IMR-90 (cell line): ENCODE data around the gene PLXNB3. TPM values are rescaled to one million over a fixed set of nuclear protein-coding genes. Genes with fewer than 3 reads are reported as not detected.

Experiments
- ATAC-seq: fragments of 200-7000 bp; cut with Tn5 transposase; 2 replicates; pipeline ENCODE4 v1.9.1; 2020; ENCODE audit warnings: low read depth, mild to moderate bottlenecking, moderate library complexity
- BruUV-seq: library from RNA; stranded (reverse); fragments of 400-500 nt; replicated peaks from 2 replicates; lab custom pipeline; 2021; lab: Mats Ljungman, UMichigan
- CTCF ChIA-PET: fragments of 300-600 bp; formaldehyde crosslinking; extraction: SDS; loops from one replicate; lab custom pipeline; 2021; ENCODE audit warnings: antibody characterized with exemption; lab: Yijun Ruan, JAX
- POLR2A ChIA-PET: fragments of 300-600 bp; sonication (Branson Sonifier 250); formaldehyde crosslinking; loops from one replicate; lab custom pipeline; 2022; ENCODE audit warnings: antibody characterized with exemption; ENCODE audit not compliant: unreplicated experiment; lab: Charles Lee
- DNase-seq: peaks from one replicate; pipeline ENCODE4 v3.0.0; 2013
- H2AFZ ChIP-seq: replicated peaks from 2 replicates; pipeline ENCODE3; 2013; ENCODE audit warnings: low read length, mild to moderate bottlenecking; ENCODE audit not compliant: poor library complexity
- H2AK5ac ChIP-seq: 2 replicates; pipeline ENCODE4 v1.6.1; 2013; ENCODE audit warnings: low read depth, low read length, inconsistent platforms
- H2AK9ac ChIP-seq: replicated peaks from 2 replicates; pipeline ENCODE3; 2013; ENCODE audit warnings: mild to moderate bottlenecking, low read depth, low read length, moderate library complexity; ENCODE audit not compliant: poor library complexity
- H2BK120ac ChIP-seq: 2 replicates; pipeline ENCODE4 v1.6.1; 2013; ENCODE audit warnings: low read depth, low read length, inconsistent platforms
- H2BK15ac ChIP-seq: 3 replicates; pipeline ENCODE4 v1.6.1; 2013; ENCODE audit warnings: low read depth, low read length, inconsistent platforms
- H2BK20ac ChIP-seq: 2 replicates; pipeline ENCODE4 v1.6.1; 2013; ENCODE audit warnings: low read depth, mild to moderate bottlenecking, inconsistent platforms, low read length, moderate library complexity
- H2BK5ac ChIP-seq: 2 replicates; pipeline ENCODE4 v1.6.1; 2013; ENCODE audit warnings: mild to moderate bottlenecking, low read depth, low read length, inconsistent platforms; ENCODE audit not compliant: poor library complexity, severe bottlenecking
- H3K14ac ChIP-seq: replicated peaks from 2 replicates; pipeline ENCODE4 v1.6.1; 2013; ENCODE audit warnings: low read depth, low read length, inconsistent platforms
- H3K18ac ChIP-seq: 2 replicates; pipeline ENCODE4 v1.6.1; 2013; ENCODE audit warnings: low read depth, low read length, control low read depth
- H3K23ac ChIP-seq: 2 replicates; pipeline ENCODE4 v1.6.1; 2013; ENCODE audit warnings: low read depth, low read length, inconsistent platforms
- H3K27ac ChIP-seq: 2 replicates; pipeline ENCODE4 v1.5.1; 2013; ENCODE audit warnings: mild to moderate bottlenecking, control low read depth, low read length; ENCODE audit not compliant: insufficient read depth
- H3K27me3 ChIP-seq: 2 replicates; pipeline ENCODE4 v1.6.1; 2013; ENCODE audit warnings: low read length; ENCODE audit not compliant: control insufficient read depth, insufficient read depth
- H3K36me3 ChIP-seq: 2 replicates; pipeline ENCODE4 v1.6.1; 2013; ENCODE audit warnings: low read length, mixed read lengths; ENCODE audit not compliant: control insufficient read depth, insufficient read depth
- H3K4ac ChIP-seq: 2 replicates; pipeline ENCODE4 v1.6.1; 2013; ENCODE audit warnings: low read depth, low read length, inconsistent platforms
- H3K4me1 ChIP-seq: 2 replicates; pipeline ENCODE4 v1.6.1; 2013; ENCODE audit warnings: low read length, mixed read lengths; ENCODE audit not compliant: control insufficient read depth, insufficient read depth
- H3K4me2 ChIP-seq: 2 replicates; pipeline ENCODE4 v1.6.1; 2013; ENCODE audit warnings: low read depth, mild to moderate bottlenecking, control low read depth, low read length, moderate library complexity
- H3K4me3 ChIP-seq: 2 replicates; pipeline ENCODE4 v1.5.1; 2013; ENCODE audit warnings: low read depth, mild to moderate bottlenecking, control low read depth, low read length, moderate library complexity; ENCODE audit not compliant: insufficient read depth
- H3K56ac ChIP-seq: 2 replicates; pipeline ENCODE4 v1.6.1; 2013; ENCODE audit warnings: low read length, inconsistent platforms; ENCODE audit not compliant: insufficient read depth; ENCODE audit errors: extremely low read depth
- H3K79me1 ChIP-seq, 2 experiments: 2 replicates each; pipeline ENCODE4 v1.6.1; 2013; ENCODE audit warnings: low read length in 2 of 2, inconsistent platforms in 1 of 2, low read depth in 1 of 2
- H3K9ac ChIP-seq: 2 replicates; pipeline ENCODE4 v1.6.1; 2013; ENCODE audit warnings: low read depth, low read length, control low read depth
- H3K9me1 ChIP-seq: 2 replicates; pipeline ENCODE4 v1.6.1; 2013; ENCODE audit warnings: low read length, inconsistent platforms; ENCODE audit not compliant: insufficient read depth
- H3K9me3 ChIP-seq: 2 replicates; pipeline ENCODE4 v1.6.1; 2013; ENCODE audit warnings: low read length; ENCODE audit not compliant: control insufficient read depth, insufficient read depth
- H4K20me1 ChIP-seq: 2 replicates; pipeline ENCODE4 v1.6.1; 2013; ENCODE audit warnings: low read length, inconsistent platforms; ENCODE audit not compliant: insufficient read depth
- H4K5ac ChIP-seq: 2 replicates; pipeline ENCODE4 v1.6.1; 2013; ENCODE audit warnings: mild to moderate bottlenecking, low read depth, low read length, control low read depth
- H4K8ac ChIP-seq, 2 experiments: 2 replicates each; pipeline ENCODE4 v1.6.1; 2013; ENCODE audit warnings: low read depth in 2 of 2, low read length in 2 of 2, control low read depth in 1 of 2, inconsistent platforms in 1 of 2
- H4K91ac ChIP-seq: 2 replicates; pipeline ENCODE4 v1.6.1; 2013; ENCODE audit warnings: low read depth, low read length, inconsistent platforms; ENCODE audit not compliant: insufficient read depth
- BHLHE40 ChIP-seq: fragments of 150-350 bp; IDR thresholded peaks from 2 replicates; pipeline ENCODE4 v1.6.1; 2016; ENCODE audit warnings: mild to moderate bottlenecking, low read depth, low read length
- WGBS, 2 experiments: methylation state at CpG; one replicate each; pipeline versions ENCODE4 v1.1.5 to v1.1.7; 2013; ENCODE audit warnings: missing lambda C conversion rate in 2 of 2; ENCODE audit not compliant: insufficient read length in 1 of 2; ENCODE audit errors: extremely low coverage in 2 of 2; 5-methylcytosine and 5-hydroxymethylcytosine counted together
- dilution Hi-C: fragments of 300-500 bp; cut with HindIII; formaldehyde crosslinking; loops from one replicate; pipeline ENCODE4 v1.14.3; 2018; ENCODE audit warnings: low sequenced_read_pairs; ENCODE audit not compliant: unreplicated experiment
- in situ Hi-C: fragments of 300-500 bp; cut with MboI; formaldehyde crosslinking; loops from 3 replicates; pipeline ENCODE4 v1.14.3; 2019; ENCODE audit warnings: low sequenced_read_pairs, inconsistent platforms, mixed read lengths
- intact Hi-C: fragments of 100-400 bp; cut with micrococcal nuclease; formaldehyde crosslinking; loops from 2 replicates; pipeline ENCODE4 v1.10.0; 2022
- polyA plus RNA-seq, 3 experiments: library from polyadenylated mRNA; depleted of rRNA; stranded (reverse); fragments of >200 nt; gene quantifications; 2 replicates each; pipeline ENCODE4 v1.2.3, GENCODE V29; 2012; ENCODE audit warnings: low replicate concordance in 1 of 3
- total RNA-seq: library from RNA; depleted of rRNA; stranded (reverse); fragments of >200 nt; gene quantifications from 2 replicates; pipeline ENCODE4 v1.2.3, GENCODE V29; 2012

The PLXNB3 gene
- total and polyA plus RNA-seq, 2 of the 4 experiments (the other 2 are of a cell fraction) = 0.36 to 22.3 TPM

DNA sequence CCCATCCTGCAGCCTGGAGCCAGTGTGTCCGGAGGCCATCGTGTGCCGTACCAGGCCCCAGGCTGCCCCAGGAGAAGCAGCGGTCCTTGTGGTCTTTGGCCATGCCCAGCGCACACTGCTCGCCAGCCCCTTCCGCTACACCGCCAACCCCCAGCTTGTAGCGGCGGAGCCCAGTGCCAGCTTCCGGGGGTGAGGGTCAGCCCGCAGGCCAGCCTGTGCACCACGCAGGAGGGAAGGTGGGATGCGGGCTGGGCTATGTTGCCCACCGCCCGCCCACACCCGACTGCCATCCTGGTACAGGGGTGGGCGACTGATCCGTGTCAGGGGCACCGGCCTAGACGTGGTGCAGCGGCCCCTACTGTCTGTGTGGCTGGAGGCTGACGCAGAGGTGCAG lies 9.2 kb downstream of the PLXNB3 start:
- intact Hi-C loops = no loop called here
- 94% methylated on average over 11 of the region's 23 CpGs; no CpG with 5 or more reads in 1 of the 2 experiments for WGBS, 2 experiments
- no peak overlapping the region for H4K91ac ChIP-seq

More for the DNA sequence above, 9.2 kb downstream of the PLXNB3 start:
- no peak overlapping the region for H2AK5ac ChIP-seq
- H3K4me3 ChIP-seq = no peak overlapping the region
- no peaks in the 10 kb centered on the region for H3K4me1 ChIP-seq
- H2AFZ ChIP-seq = no peak overlapping the region
- no peak overlapping the region for H2BK20ac ChIP-seq
- no peak for ATAC-seq
- H3K36me3 ChIP-seq = peaks cover 4% of the 10 kb centered on the region; the same call in 1 of the 2 replicates
- H3K14ac ChIP-seq = no peak overlapping the region
- H3K4ac ChIP-seq = no peak overlapping the region
- H4K20me1 ChIP-seq = no peaks in the 10 kb centered on the region
- ChIA-PET CTCF (no interaction called here), POLR2A (no interaction called here)
- H3K9ac ChIP-seq = no peak overlapping the region
- no peaks in the 10 kb centered on the region; the same call in 1 of the 2 replicates for H3K9me3 ChIP-seq
- no peak overlapping the region for H3K27ac ChIP-seq
- no peak overlapping the region for H2AK9ac ChIP-seq
- no peak overlapping the region for H3K23ac ChIP-seq
- no peaks in the 10 kb centered on the region for H3K9me1 ChIP-seq
- no peak overlapping the region for H2BK120ac ChIP-seq
- DNase-seq = no peak
- H3K56ac ChIP-seq = no peak overlapping the region
- no peak overlapping the region for H4K8ac ChIP-seq
- H4K5ac ChIP-seq = no peak overlapping the region
- no TSS peak for BruUV-seq
- H2BK15ac ChIP-seq = no peak overlapping the region
- dilution Hi-C loops = no loop called here
- H3K27me3 ChIP-seq = no peaks in the 10 kb centered on the region
- H3K79me1 ChIP-seq = no peaks in the 10 kb centered on the region
- no peak overlapping the region for H2BK5ac ChIP-seq
- no peak overlapping the region for H3K4me2 ChIP-seq
- in situ Hi-C loops = no loop called here
- no peak for TF ChIP-seq BHLHE40
- no peak overlapping the region for H3K18ac ChIP-seq
